ENCODE results near the gene ST3GAL6. TPM values are rescaled to one million over a fixed set of nuclear protein-coding genes. Genes with fewer than 3 reads are reported as not detected.
A peak's percentile ranks its signal among the peaks of the same experiment; 100 is the strongest.

The ST3GAL6 gene
- total and polyA plus RNA-seq, 4 donors, result 17.3 to 79.7 (median 29.4) TPM

GRCh38 chr3:98734306-98734705, 28.8 kb upstream of the ST3GAL6 start:
- DNase-seq (ENCODE audit: low spot score), result no peak
- H3K4me1 ChIP-seq (ENCODE audit: control insufficient read depth in 4 of 4, insufficient read depth in 4 of 4, low read length in 3 of 4), result peaks cover 9 to 30% (median 16%) of the 10 kb centered on the region in 4 donors
- H3K36me3 ChIP-seq (ENCODE audit: control insufficient read depth in 4 of 4, insufficient read depth in 3 of 4, low read depth in 1 of 4, low read length in 3 of 4), result peaks cover 0 to 8% (median 1%) of the 10 kb centered on the region in 4 donors
- 26% methylated on average over 4 of the region's 4 CpGs for WGBS
- TF ChIP-seq REST (IDR thresholded peaks at IDR 0.05) (no peak), FOXA1 (IDR thresholded peaks at IDR 0.05) (no peak), EGR1 (IDR thresholded peaks at IDR 0.05; ENCODE audit: low read depth in 2 of 2) (no peak)
- H3K9me3 ChIP-seq (ENCODE audit: control insufficient read depth in 4 of 4, low read length in 3 of 4), result no peaks in the 10 kb centered on the region
- H3K27me3 ChIP-seq (ENCODE audit: control insufficient read depth in 4 of 4, insufficient read depth in 4 of 4, low read length in 3 of 4), result no peaks in the 10 kb centered on the region
- peak overlapping the region; percentile 49 to 97 for H3K9ac ChIP-seq (ENCODE audit: low read depth in 1 of 2, low read length in 2 of 2)
- H3K4me3 ChIP-seq (ENCODE audit: low read depth in 1 of 3, low read length in 3 of 3), result peak overlapping the region; percentile 89 to 97 (median 96)
- peak overlapping the region; percentile 90 to 94 for H3K27ac ChIP-seq (ENCODE audit: low read depth in 1 of 2, low read length in 2 of 2)

GRCh38 chr3:98734735-98735134, 28.4 kb upstream of the ST3GAL6 start:
- H3K9me3 ChIP-seq (ENCODE audit: control insufficient read depth in 4 of 4, low read length in 3 of 4), result no peaks in the 10 kb centered on the region
- no peak overlapping the region for H3K9ac ChIP-seq (ENCODE audit: low read depth in 1 of 2, low read length in 2 of 2)
- no peaks in the 10 kb centered on the region for H3K27me3 ChIP-seq (ENCODE audit: control insufficient read depth in 4 of 4, insufficient read depth in 4 of 4, low read length in 3 of 4)
- peaks cover 9 to 34% (median 16%) of the 10 kb centered on the region in 4 donors for H3K4me1 ChIP-seq (ENCODE audit: control insufficient read depth in 4 of 4, insufficient read depth in 4 of 4, low read length in 3 of 4)
- peaks cover 0 to 8% (median 1%) of the 10 kb centered on the region in 4 donors for H3K36me3 ChIP-seq (ENCODE audit: control insufficient read depth in 4 of 4, insufficient read depth in 3 of 4, low read depth in 1 of 4, low read length in 3 of 4)
- no peak for DNase-seq (ENCODE audit: low spot score)
- peak overlapping the region in 2 of 3 donors; percentile 34 to 89 for H3K4me3 ChIP-seq (ENCODE audit: low read depth in 1 of 3, low read length in 3 of 3)
- no peak overlapping the region for H3K27ac ChIP-seq (ENCODE audit: low read depth in 1 of 2, low read length in 2 of 2)
- no peak for TF ChIP-seq NR2F2 (IDR thresholded peaks at IDR 0.05)
- TF ChIP-seq YY1 (IDR thresholded peaks at IDR 0.05), result no peak
- no peak for TF ChIP-seq RXRA (IDR thresholded peaks at IDR 0.05)
- no peak for TF ChIP-seq REST (IDR thresholded peaks at IDR 0.05)
- TF ChIP-seq HNF4G (IDR thresholded peaks at IDR 0.05), result no peak
- TF ChIP-seq JUND (IDR thresholded peaks at IDR 0.05), result no peak
- no peak for TF ChIP-seq CTCF (IDR thresholded peaks at IDR 0.05; ENCODE audit: low read depth, low read length, missing input control)
- 89% methylated on average over 4 of the region's 4 CpGs for WGBS

Data from liver (tissue), 9 donors.